Measurements from ENCODE around the gene TOR2A.

DNA sequence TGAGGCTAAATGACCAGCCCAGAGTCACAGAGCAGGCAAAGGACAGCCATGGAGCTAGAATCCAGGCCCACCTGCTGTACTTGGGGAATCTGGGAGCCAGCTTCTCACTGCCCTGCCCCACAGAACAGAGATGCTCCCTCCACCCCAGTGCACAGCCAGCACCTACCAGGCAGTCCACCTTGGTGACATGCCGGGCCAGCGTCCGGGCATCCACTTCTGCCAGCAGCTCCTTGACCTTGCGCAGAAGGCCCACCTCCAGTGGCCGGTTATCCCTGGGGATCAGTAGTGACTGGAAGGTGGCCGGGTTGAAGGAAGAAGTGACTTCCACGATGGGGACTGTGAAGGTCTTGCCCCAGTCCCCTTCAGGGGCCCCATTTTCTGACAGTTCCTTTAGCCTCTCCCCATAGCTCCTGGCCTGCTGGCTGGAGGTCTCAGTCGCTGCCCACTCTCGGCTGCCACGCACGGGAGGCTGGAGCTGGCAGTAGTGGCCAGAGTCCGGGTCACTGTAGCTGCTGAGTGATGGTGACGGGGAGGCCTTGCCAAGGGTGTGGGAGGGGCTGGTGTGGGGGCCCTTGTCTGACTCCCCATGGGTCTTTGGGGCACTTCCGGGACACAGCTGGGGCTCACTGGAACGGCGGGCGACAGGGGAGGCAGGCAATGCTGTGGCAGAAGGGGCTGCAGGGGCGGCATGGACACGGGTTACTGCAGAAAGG, 9.5 kb upstream of the TOR2A start:
- TF ChIP-seq, protein P1, sequence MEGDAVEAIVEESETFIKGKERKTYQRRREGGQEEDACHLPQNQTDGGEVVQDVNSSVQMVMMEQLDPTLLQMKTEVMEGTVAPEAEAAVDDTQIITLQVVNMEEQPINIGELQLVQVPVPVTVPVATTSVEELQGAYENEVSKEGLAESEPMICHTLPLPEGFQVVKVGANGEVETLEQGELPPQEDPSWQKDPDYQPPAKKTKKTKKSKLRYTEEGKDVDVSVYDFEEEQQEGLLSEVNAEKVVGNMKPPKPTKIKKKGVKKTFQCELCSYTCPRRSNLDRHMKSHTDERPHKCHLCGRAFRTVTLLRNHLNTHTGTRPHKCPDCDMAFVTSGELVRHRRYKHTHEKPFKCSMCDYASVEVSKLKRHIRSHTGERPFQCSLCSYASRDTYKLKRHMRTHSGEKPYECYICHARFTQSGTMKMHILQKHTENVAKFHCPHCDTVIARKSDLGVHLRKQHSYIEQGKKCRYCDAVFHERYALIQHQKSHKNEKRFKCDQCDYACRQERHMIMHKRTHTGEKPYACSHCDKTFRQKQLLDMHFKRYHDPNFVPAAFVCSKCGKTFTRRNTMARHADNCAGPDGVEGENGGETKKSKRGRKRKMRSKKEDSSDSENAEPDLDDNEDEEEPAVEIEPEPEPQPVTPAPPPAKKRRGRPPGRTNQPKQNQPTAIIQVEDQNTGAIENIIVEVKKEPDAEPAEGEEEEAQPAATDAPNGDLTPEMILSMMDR (IDR thresholded peaks at IDR 0.05): no peak
- no peak for TF ChIP-seq POLR2A (IDR thresholded peaks at IDR 0.05)

Measured in ovary (tissue), 3 donors.